ENCODE measurements around the gene NONO.
"Not testable (repeated sequence)": the region's sequence is repeated elsewhere in the genome, so short reads cannot be mapped to it uniquely, and the experiment has no call there.

NONO gene

GRCh38 chrX:71292669-71293365 is 9.4 kb downstream of the NONO start:
- DNase-seq, result no peak

GRCh38 chrX:71296806-71297205 is 13.4 kb downstream of the NONO start:
- DNase-seq, result no peak

GRCh38 chrX:71298119-71298518 is 14.7 kb downstream of the NONO start:
- DNase-seq, result no peak

GRCh38 chrX:71300064-71300463 is 16.6 kb downstream of the NONO start:
- DNase-seq, result not testable (repeated sequence)

GRCh38 chrX:71300495-71300894 is 17.1 kb downstream of the NONO start:
- DNase-seq, result not testable (repeated sequence)

GRCh38 chrX:71301195-71301924 is 17.9 kb downstream of the NONO start, which contains the start of gene ITGB1BP2:
TSS of gene ITGB1BP2 (plus strand) at chrX:71301750. CDS start at chrX:71301807, 57 bp downstream.
- no peak for DNase-seq

GRCh38 chrX:71302461-71303213 is 19.2 kb downstream of the NONO start:
- no peak for DNase-seq

- DNase-seq, result no peak
These were observed 21.1 kb downstream of the NONO start for GRCh38 chrX:71304561-71304960.

GRCh38 chrX:71315917-71316316 is 32.5 kb downstream of the NONO start:
- DNase-seq, result no peak

GRCh38 chrX:71316959-71317358 is 33.5 kb downstream of the NONO start:
- not testable (repeated sequence) for DNase-seq

GRCh38 chrX:71320126-71320525 is 36.7 kb downstream of the NONO start:
- no peak for DNase-seq

GRCh38 chrX:71321731-71322130 is 38.3 kb downstream of the NONO start:
- DNase-seq, result no peak

GRCh38 chrX:71324452-71324851 is 41.0 kb downstream of the NONO start:
- not testable (repeated sequence) for DNase-seq

- no peak for DNase-seq
These were observed 43.0 kb downstream of the NONO start for GRCh38 chrX:71326394-71326793.

- not testable (repeated sequence) for DNase-seq
These were observed 65.8 kb downstream of the NONO start for GRCh38 chrX:71349151-71349665.

GRCh38 chrX:71349867-71350266 is 66.4 kb downstream of the NONO start:
- DNase-seq, result not testable (repeated sequence)

Data from NCI-H2081 treated with DMSO at 0.1 percent for 48 hours (cell line).